Measurements from ENCODE around the gene HSDL1.

HSDL1 gene

DNA sequence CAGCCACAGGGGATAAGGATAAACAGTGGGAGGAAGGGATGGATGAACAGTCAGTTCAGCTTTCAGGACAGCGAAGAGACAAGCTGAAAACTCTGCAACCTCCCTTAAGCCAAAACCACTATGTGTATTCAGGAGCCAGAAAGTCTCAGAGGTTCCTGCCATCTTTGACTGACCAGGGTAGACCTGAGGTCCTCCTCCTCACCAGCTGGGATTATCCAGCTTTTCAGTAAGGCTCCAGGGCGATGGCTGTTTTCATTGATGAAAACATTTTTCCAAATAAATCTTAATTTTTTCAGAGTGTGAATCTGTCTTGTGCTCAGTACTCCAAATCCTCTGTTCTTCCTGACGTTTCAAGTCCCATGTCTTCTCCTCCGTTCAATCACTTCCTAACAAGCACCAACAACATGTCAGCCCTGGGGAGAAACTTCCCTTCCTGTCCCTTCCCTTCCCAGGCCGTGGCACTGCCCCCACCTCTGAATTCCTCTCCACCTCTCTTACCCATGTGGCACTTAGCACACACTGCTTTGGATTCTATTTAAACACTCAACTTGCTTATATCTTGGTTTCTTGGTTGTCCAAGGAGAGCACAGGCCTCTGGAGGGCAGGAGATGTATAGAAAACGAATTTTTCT is 5.2 kb downstream of the HSDL1 start:
- no peak overlapping the region for H3K27ac ChIP-seq (ENCODE audit: low read depth, low read length)
- no peaks in the 10 kb centered on the region for H3K27me3 ChIP-seq (ENCODE audit: insufficient read depth, low read length)
- H3K4ac ChIP-seq (ENCODE audit: low read depth, low read length): no peak overlapping the region
- no peak overlapping the region for H3K9ac ChIP-seq (ENCODE audit: low read length)
- H3K23ac ChIP-seq (ENCODE audit: low read length): no peak overlapping the region
- H4K91ac ChIP-seq (ENCODE audit: low read depth, low read length): no peak overlapping the region
- H2BK12ac ChIP-seq (ENCODE audit: low read length): no peak overlapping the region
- no CpG with 5 or more reads among the region's 6 CpGs for WGBS (ENCODE audit: extremely low coverage, insufficient coverage, insufficient read length)
- H2AFZ ChIP-seq (ENCODE audit: insufficient read depth, low read length, poor library complexity): no peak overlapping the region
- H3K18ac ChIP-seq (ENCODE audit: low read length): no peak overlapping the region
- peaks cover 5 to 6% of the 10 kb centered on the region in 2 experiments for H3K4me1 ChIP-seq (ENCODE audit: control insufficient read depth in 1 of 2, insufficient read depth in 2 of 2, low read length in 2 of 2)
- H3K4me3 ChIP-seq (ENCODE audit: low read depth, low read length): no peak overlapping the region
- H3K4me2 ChIP-seq (ENCODE audit: low read length): no peak overlapping the region
- peaks cover under 1% of the 10 kb centered on the region for H3K79me2 ChIP-seq (ENCODE audit: control insufficient read depth, insufficient read depth, low read length, poor library complexity)
- H3K36me3 ChIP-seq (ENCODE audit: control insufficient read depth in 1 of 2, insufficient read depth in 2 of 2, low read length in 2 of 2): no peaks in the 10 kb centered on the region
- H2AK5ac ChIP-seq (ENCODE audit: low read length): no peak overlapping the region
- peaks cover under 1% of the 10 kb centered on the region for H3K79me1 ChIP-seq (ENCODE audit: low read length)
- no peaks in the 10 kb centered on the region for H3K9me3 ChIP-seq (ENCODE audit: insufficient read depth, low read depth, low read length)
- DNase-seq: no peak
- H2BK5ac ChIP-seq (ENCODE audit: low read depth, low read length, poor library complexity): no peak overlapping the region
- H4K12ac ChIP-seq (ENCODE audit: low read depth, low read length): no peak overlapping the region
- H4K8ac ChIP-seq (ENCODE audit: low read depth, low read length): no peak overlapping the region
- no peak overlapping the region for H2BK120ac ChIP-seq (ENCODE audit: insufficient read depth, low read length, poor library complexity)
- no peak overlapping the region for H3K14ac ChIP-seq (ENCODE audit: low read length)

DNA sequence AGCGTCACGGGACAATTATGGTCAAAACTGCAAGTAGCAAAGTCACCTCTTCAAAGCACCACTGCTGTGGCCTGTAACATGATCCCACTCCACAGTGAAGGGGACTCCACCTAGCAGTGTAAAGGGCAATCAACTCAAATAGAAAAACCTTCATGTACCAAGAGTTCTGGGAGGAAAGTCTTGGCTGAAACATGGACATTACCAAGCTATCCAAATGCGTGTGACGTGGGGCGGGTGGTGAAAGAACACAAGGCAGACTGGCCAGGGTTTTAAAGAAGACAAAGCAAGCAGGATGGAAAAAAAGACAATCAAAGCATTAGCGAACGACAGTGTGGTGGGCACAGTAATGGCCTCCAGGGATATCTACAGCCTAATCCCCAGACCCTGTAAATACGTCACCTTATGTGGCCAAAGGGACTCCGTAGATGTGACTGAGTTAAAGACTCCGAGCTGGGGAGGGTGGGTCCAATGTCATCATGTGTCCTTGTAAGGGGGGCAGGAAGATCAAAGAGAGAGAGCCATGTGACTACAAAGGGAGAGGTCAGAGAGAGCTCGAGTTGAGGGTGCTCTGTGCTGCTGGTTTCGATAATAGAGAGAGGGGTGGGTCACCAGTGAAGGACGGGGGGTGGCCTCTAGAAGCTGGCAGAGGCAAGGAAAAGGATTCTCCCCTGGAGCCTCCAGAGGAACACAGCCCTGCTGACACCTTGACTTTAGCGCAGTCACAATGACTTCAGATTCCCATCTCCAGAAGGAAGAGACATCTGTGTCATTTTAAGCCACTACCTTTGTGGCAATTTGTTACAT is 6.0 kb downstream of the HSDL1 start:
- H3K9ac ChIP-seq (ENCODE audit: low read length): no peak overlapping the region
- H3K27me3 ChIP-seq (ENCODE audit: insufficient read depth, low read length): no peaks in the 10 kb centered on the region
- H3K18ac ChIP-seq (ENCODE audit: low read length): no peak overlapping the region
- H3K27ac ChIP-seq (ENCODE audit: low read depth, low read length): no peak overlapping the region
- no peak overlapping the region for H2BK12ac ChIP-seq (ENCODE audit: low read length)
- no peak overlapping the region for H2BK5ac ChIP-seq (ENCODE audit: low read depth, low read length, poor library complexity)
- no peak overlapping the region for H3K4me2 ChIP-seq (ENCODE audit: low read length)
- H3K36me3 ChIP-seq (ENCODE audit: control insufficient read depth in 1 of 2, insufficient read depth in 2 of 2, low read length in 2 of 2): no peaks in the 10 kb centered on the region
- no peaks in the 10 kb centered on the region for H3K79me2 ChIP-seq (ENCODE audit: control insufficient read depth, insufficient read depth, low read length, poor library complexity)
- DNase-seq: no peak
- no peak overlapping the region for H2AK5ac ChIP-seq (ENCODE audit: low read length)
- H3K79me1 ChIP-seq (ENCODE audit: low read length): no peaks in the 10 kb centered on the region
- H3K4me1 ChIP-seq (ENCODE audit: control insufficient read depth in 1 of 2, insufficient read depth in 2 of 2, low read length in 2 of 2): peaks cover 5 to 6% of the 10 kb centered on the region in 2 experiments
- H4K8ac ChIP-seq (ENCODE audit: low read depth, low read length): no peak overlapping the region
- H3K4ac ChIP-seq (ENCODE audit: low read depth, low read length): no peak overlapping the region
- H2AFZ ChIP-seq (ENCODE audit: insufficient read depth, low read length, poor library complexity): no peak overlapping the region
- H4K12ac ChIP-seq (ENCODE audit: low read depth, low read length): no peak overlapping the region
- no peak overlapping the region for H4K91ac ChIP-seq (ENCODE audit: low read depth, low read length)
- H3K23ac ChIP-seq (ENCODE audit: low read length): no peak overlapping the region
- H3K14ac ChIP-seq (ENCODE audit: low read length): no peak overlapping the region
- no CpG with 5 or more reads among the region's 14 CpGs for WGBS (ENCODE audit: extremely low coverage, insufficient coverage, insufficient read length)
- H2BK120ac ChIP-seq (ENCODE audit: insufficient read depth, low read length, poor library complexity): no peak overlapping the region
- no peak overlapping the region for H3K4me3 ChIP-seq (ENCODE audit: low read depth, low read length)
- no peaks in the 10 kb centered on the region for H3K9me3 ChIP-seq (ENCODE audit: insufficient read depth, low read depth, low read length)

DNA sequence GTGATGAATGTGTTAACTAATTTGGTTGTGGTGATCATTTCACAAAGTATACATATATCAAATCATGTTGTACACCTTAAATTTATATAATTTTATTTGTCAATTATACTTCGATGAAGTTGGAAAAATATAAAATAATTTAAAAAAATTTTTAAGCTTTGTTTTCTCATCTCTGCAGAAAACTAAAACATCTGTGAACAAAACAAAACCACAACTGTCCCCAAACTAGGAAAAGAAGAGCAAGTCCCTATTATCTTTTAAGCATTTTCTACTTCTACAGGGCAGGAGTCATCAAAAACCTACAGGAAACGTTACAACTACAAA is 6.5 kb downstream of the HSDL1 start:
- Histone ChIP-seq H2AK5ac (ENCODE audit: low read length) (no peak overlapping the region), H3K4me2 (ENCODE audit: low read length) (no peak overlapping the region), H3K14ac (ENCODE audit: low read length) (no peak overlapping the region), H2BK5ac (ENCODE audit: low read depth, low read length, poor library complexity) (no peak overlapping the region), H2AFZ (ENCODE audit: insufficient read depth, low read length, poor library complexity) (no peak overlapping the region), H3K27me3 (ENCODE audit: insufficient read depth, low read length) (no peaks in the 10 kb centered on the region), H2BK12ac (ENCODE audit: low read length) (no peak overlapping the region), H3K79me2 (ENCODE audit: control insufficient read depth, insufficient read depth, low read length, poor library complexity) (no peaks in the 10 kb centered on the region), H4K8ac (ENCODE audit: low read depth, low read length) (no peak overlapping the region), H3K9ac (ENCODE audit: low read length) (no peak overlapping the region), H3K23ac (ENCODE audit: low read length) (no peak overlapping the region), H3K27ac (ENCODE audit: low read depth, low read length) (no peak overlapping the region), H2BK120ac (ENCODE audit: insufficient read depth, low read length, poor library complexity) (no peak overlapping the region), H4K12ac (ENCODE audit: low read depth, low read length) (no peak overlapping the region), H3K4me1 (ENCODE audit: control insufficient read depth in 1 of 2, insufficient read depth in 2 of 2, low read length in 2 of 2) (peaks cover 5 to 6% of the 10 kb centered on the region in 2 experiments), H4K91ac (ENCODE audit: low read depth, low read length) (no peak overlapping the region), H3K4me3 (ENCODE audit: low read depth, low read length) (no peak overlapping the region), H3K79me1 (ENCODE audit: low read length) (no peaks in the 10 kb centered on the region), H3K18ac (ENCODE audit: low read length) (no peak overlapping the region), H3K36me3 (ENCODE audit: control insufficient read depth in 1 of 2, insufficient read depth in 2 of 2, low read length in 2 of 2) (no peaks in the 10 kb centered on the region), H3K4ac (ENCODE audit: low read depth, low read length) (no peak overlapping the region), H3K9me3 (ENCODE audit: insufficient read depth, low read depth, low read length) (no peaks in the 10 kb centered on the region)
- WGBS (ENCODE audit: extremely low coverage, insufficient coverage, insufficient read length): no CpG with 5 or more reads among the region's 2 CpGs
- no peak for DNase-seq

DNA sequence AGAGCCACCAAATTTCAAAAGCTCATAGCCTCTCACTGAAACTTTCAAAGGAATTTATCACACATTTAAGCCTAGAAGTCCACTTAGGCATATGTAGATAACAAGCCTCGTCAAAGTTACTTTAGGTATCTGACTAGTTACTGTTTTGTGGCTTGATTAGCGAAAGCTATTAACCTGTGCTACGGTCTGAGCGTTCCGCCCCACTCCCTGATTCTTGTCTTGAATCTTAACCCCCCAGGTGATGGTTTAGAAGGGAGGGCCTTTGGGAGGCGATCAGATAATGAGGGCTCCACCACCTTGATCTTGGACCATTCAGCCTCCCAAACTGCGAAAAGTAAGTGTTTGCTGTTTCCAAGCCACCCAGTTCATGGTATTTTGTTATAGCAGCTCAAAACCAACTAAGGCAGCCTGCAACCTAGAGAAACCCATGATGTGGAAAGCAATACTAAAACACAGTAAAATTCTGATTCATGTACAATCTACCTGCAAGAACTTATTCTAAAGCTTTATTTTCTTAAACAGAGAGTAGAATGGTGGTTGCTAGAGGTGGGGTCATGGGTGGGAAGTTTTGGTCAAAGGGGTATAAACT is 7.1 kb downstream of the HSDL1 start:
- WGBS (ENCODE audit: extremely low coverage, insufficient coverage, insufficient read length): no CpG with 5 or more reads among the region's 7 CpGs
- Histone ChIP-seq H3K18ac (ENCODE audit: low read length) (no peak overlapping the region), H3K27ac (ENCODE audit: low read depth, low read length) (no peak overlapping the region), H3K23ac (ENCODE audit: low read length) (no peak overlapping the region), H3K9ac (ENCODE audit: low read length) (no peak overlapping the region), H2BK12ac (ENCODE audit: low read length) (no peak overlapping the region), H3K4me2 (ENCODE audit: low read length) (no peak overlapping the region), H3K9me3 (ENCODE audit: insufficient read depth, low read depth, low read length) (no peaks in the 10 kb centered on the region), H4K8ac (ENCODE audit: low read depth, low read length) (no peak overlapping the region), H3K36me3 (ENCODE audit: control insufficient read depth in 1 of 2, insufficient read depth in 2 of 2, low read length in 2 of 2) (no peaks in the 10 kb centered on the region), H2AFZ (ENCODE audit: insufficient read depth, low read length, poor library complexity) (no peak overlapping the region), H2BK5ac (ENCODE audit: low read depth, low read length, poor library complexity) (no peak overlapping the region), H3K4me3 (ENCODE audit: low read depth, low read length) (no peak overlapping the region), H3K79me1 (ENCODE audit: low read length) (no peaks in the 10 kb centered on the region), H4K12ac (ENCODE audit: low read depth, low read length) (no peak overlapping the region), H3K4ac (ENCODE audit: low read depth, low read length) (no peak overlapping the region), H4K91ac (ENCODE audit: low read depth, low read length) (no peak overlapping the region), H3K27me3 (ENCODE audit: insufficient read depth, low read length) (no peaks in the 10 kb centered on the region), H3K4me1 (ENCODE audit: control insufficient read depth in 1 of 2, insufficient read depth in 2 of 2, low read length in 2 of 2) (peaks cover 5 to 6% of the 10 kb centered on the region in 2 experiments), H2AK5ac (ENCODE audit: low read length) (no peak overlapping the region), H2BK120ac (ENCODE audit: insufficient read depth, low read length, poor library complexity) (no peak overlapping the region), H3K14ac (ENCODE audit: low read length) (no peak overlapping the region), H3K79me2 (ENCODE audit: control insufficient read depth, insufficient read depth, low read length, poor library complexity) (no peaks in the 10 kb centered on the region)
- DNase-seq: no peak

Measured in trophoblast cell (in vitro differentiated cells and primary cell).